GM18858 (cell line): Measurements from ENCODE around the gene SIK2.

Experiments used
- ATAC-seq: cut with Tn5 transposase; IDR thresholded peaks from one replicate; pipeline ENCODE4 v1.9.1; 2021; ENCODE audit not compliant: unreplicated experiment

SIK2 gene

DNA sequence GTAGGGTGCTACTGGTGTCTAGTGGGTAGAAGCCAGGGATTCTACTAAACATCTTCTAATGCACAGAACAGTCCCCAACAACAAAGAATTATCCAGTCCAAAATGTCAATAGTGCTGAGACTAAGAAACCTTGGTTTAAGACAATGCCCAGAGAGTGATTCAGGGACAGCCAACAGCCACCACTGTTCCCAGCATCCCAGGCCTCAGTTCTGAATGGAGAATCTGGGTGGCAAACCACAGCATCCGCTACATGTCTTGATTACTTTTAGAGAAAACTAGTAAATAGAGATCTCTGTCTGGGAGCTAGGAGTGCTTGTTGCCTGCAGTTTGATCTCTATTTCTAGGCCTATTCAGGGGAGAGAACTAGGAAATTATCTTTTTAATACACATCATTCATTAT lies 20.9 kb upstream of the SIK2 start:
- ATAC-seq: no peak

DNA sequence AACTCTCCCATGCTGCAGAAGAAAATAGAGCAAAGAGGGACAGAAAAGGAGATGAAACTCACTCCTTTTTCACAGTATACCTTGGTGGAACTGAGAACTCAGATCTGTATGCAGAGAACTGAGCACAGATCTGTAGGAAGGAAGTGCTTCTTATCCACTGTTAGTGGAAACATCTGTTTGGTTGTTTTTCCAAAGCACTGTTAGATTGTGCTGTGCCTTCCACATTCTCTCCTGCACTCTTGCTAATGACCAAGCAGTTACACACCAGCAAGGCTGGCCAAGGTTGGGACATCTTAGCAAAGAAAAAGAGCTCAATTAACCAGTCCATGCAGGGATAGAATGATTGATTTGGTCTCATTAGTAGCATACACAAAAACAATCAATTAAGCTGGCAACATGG lies 20.1 kb upstream of the SIK2 start:
- no peak for ATAC-seq

DNA sequence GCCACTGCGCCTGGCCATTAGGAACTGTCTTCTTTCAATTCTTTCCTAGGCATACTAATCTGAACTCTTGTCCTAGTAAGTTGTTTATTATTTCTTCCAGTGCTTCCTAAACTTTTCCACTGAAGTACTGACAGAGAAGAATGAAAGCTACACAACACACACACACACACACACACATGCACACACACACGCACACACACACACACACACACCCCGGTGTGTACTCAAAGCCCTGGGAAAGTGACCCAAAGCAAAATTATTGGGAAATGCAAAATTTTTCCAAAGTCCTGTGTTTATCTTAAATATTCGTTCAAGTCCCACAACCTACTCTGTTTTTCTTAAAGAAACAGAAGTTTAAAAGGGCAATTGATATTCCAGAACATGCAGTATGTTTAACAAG lies 19.4 kb upstream of the SIK2 start:
- no peak for ATAC-seq

DNA sequence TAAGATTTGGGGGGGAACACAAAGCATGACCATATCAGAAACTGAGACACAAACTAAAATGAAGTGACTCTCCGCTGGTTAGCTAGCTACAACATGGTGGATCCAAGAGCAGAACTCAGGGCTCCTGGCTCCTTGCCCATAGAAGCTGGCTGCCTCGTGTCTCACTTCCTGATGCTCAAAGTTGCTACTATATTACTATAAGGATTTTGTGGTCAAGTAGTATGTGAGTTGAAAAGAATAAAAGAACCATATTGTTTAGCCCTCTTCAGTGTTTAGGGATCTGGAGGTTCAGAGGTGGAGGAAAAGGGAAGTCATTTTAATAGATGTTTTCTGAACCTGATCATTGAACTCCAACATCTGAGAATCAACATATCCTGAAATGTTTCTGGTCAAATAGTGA lies 16.9 kb upstream of the SIK2 start:
- ATAC-seq: no peak

DNA sequence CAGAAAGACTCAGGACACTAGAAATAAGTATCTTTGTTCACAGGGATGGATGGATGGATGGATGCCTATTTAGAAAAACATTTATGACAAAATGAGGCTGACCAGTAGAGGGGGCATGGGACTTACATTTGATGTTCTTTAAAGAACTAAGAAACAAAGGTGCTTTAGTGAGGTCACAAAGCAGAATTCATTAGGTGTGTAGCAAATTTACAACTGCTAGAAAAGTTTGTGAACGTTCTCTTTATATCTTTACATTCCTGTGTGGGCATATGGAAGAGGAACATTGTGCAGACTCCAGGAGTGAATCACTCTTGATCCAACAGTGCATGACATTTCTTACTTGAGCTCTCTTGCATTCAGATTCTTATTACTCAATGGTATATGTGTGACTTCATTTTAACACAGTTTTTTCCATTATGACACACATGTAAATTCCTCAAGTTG lies 15.8 kb upstream of the SIK2 start:
- ATAC-seq: no peak

DNA sequence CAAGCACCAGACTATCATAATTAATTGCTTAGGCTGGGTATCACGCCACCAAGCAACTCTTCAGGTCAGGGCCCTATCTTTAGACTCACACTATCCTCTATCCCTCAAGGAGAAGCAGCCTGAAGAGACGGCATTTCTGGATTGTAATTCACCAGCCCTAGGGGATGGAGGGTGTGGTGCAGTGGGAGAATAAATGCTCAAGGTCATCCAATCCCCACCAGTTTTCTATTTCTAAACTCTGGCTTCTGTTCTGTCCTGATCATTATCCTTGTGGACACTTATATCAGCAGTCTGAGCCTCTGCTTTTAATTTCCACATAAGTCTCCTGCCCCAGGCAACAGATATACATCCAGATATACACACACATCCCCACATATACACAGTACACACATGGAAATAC lies 13.1 kb upstream of the SIK2 start:
- ATAC-seq: no peak

DNA sequence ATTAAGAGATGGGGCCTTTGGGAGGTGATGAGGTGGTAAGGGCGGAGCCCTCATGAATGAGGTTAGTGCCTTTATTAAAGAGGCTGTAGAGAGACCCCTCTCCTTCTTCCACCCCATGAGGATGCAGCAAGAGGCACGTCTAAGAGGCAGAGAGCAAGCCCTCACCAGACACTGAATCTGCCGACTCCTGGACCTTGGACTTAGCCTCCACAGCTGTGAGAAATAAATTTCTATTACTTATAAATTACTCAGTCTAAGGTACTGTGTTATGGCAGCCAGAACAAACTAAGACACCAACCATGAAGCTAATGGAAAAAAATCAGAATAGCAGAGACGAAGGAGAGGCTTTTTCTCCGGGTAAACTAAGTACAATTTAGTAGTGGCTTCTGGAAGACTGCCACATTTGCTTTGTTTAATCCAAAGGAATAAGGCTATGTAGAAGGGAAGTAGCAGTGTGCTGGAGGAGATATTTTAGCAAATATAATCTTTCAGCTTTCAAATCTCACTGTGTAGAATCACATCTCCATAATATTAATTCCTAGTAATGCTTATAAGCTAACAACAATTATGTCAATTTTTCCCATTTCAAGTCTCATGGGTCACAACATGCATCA lies 12.3 kb upstream of the SIK2 start:
- ATAC-seq: no peak

DNA sequence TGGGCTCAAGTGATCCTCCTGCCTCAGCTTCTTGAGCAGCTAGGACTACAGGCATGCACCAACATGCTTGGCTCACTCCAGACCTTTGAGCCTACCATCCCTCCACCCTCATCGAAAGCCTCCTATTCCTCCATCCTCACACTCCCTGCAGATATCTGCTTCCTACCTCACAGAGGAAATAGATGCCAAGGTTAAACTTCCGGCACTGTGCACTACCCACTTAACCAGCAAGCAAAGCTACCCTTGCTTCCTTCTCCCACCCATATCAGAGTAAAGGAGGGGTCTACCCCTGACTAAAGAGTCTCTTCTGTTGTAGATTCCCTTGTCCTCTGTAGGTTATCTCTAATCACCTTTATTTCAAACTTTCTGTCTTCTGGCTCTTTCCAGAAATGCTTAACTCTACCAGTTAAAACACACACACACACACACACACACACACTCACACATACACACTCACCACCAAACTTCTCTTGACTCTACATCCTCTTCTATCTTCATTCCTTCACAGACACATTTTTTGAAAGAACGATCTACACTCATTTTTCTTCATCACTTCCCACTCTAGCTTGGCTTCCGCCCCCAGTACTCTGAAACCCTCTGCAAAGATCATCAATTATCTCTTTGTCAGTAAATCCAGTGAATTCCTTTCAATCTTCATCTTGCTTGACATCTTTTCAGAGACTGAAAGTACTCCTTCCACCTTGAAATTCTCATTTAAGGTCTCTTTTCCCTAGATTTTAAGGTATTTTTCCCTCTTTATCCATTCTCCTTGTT lies 10.9 kb upstream of the SIK2 start:
- no peak for ATAC-seq

DNA sequence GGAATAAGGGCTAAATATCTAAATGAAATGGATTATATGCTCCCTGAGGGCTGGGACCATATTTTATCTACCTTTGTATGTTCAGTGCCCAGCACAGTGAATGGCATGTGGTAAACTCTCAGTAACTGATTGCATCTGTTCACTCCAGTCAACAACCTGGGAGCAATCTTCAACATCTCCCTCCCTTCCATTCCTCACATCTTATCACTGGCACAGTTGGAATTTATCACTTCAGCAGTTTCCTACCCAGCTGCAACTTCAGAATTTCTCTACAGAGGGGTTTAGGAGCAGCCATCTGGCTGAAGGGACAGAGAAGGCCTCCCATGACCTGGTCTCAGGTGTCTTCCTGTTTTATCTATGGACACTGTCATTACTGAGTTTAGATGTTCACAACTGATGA lies 9.8 kb upstream of the SIK2 start:
- ATAC-seq: no peak

DNA sequence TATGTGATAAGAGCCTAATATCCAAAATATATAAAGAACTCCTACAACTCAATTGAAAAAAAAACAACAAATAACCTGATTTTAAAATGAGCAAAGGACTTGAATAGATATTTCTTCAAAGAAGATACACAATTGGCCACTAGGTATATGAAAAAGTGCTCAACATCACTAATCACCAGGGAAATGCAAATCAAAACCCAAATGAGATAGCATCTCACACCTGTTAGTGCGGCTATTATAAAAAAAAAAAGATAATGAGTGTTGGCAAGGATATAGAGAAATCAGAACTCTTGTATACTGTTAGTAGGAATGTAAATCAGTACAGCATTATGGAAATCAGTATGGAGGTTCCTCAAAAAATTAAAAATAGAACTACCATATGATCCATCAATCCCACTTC lies 5.9 kb upstream of the SIK2 start:
- ATAC-seq: no peak

DNA sequence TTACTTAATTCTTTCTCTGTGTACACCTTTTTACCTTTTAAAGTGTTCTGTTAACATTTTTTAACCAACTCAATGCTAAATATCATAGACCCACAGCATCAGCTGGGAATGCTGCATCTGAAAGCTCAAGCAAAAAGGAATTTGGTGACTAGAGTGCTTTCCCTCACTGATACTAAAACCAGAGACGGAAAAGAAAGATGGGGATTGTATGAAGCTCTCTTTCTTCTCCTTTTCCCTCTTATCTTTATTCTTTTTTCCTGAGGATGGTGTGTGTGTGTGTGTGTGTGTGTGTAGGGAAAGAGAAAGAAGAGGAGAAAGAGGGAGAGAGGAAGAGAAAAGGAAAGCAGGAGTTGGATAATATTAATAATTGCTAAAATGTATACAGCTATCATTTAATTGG lies 4.1 kb upstream of the SIK2 start:
- ATAC-seq: no peak

DNA sequence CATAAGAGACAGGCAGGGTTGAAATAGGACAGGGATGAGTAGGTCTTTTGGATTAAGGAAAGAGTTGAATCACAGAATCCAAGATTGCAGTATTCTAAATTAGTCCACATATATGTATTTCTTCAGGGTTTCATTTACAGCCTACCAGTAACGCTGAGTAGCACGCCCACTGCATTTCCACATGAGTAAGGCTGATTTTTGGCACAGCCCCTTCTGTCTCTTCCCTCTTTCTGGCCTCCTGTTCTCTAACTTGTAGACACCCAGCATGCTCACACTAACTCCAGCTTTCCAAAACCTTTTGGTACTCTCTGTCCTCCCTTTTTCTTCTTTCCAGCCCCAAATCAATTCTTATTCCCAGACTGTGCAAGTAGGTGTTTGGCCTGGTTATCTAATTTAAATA lies 3.7 kb upstream of the SIK2 start:
- no peak for ATAC-seq

DNA sequence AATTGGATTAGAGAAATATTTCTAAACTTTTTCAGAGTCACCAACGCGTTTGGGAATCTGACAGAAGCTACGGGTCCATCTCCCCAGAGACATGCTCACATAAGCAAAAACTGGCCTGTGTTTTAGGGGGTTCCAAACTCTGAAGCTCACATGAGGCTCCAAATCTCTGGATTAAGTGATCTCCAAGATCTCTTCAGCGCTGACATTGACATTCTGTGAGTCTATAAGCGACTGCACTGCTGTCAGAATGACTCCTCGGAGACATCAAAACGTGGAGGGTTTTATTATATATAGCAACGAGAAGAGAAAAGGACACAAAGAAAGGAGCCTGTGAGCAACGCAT lies 642 bp upstream of the SIK2 start:
- ATAC-seq: no peak

DNA sequence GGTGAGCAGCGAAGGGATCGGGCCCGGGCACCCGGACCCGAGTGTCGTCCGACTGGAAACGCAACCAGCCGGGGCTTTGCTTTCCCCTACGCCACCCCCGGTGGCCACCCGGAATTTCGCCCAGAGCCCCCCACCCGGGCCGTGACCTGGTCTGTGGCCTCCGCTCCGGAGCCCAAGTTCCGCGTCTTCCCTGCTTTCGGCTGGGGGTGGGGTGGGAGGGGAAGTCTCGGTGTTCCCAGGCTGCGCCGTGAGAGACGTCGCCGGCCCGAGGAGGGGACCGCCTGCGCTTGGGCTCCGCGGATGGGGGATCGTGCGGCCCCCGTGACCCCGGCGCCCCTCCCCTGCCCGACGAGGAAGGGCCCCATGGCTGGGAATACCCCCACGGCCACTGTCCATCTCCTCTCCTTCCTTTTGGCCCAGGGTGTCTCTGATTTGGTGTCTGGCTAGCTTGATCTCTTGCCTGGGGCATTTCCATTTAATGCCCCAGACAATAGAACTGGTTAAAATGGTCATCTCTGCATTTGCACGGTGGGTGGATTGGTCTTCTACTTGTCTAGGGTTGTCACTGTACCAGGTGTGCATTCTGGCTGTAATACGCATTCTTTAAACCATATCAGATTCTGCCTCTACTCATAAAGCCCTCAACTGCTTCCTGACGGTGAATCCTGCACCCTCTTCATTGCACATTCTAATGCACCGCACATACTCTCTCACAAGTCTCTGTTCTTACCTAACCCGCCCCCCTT lies 789 bp downstream of the SIK2 start:
- no peak for ATAC-seq

DNA sequence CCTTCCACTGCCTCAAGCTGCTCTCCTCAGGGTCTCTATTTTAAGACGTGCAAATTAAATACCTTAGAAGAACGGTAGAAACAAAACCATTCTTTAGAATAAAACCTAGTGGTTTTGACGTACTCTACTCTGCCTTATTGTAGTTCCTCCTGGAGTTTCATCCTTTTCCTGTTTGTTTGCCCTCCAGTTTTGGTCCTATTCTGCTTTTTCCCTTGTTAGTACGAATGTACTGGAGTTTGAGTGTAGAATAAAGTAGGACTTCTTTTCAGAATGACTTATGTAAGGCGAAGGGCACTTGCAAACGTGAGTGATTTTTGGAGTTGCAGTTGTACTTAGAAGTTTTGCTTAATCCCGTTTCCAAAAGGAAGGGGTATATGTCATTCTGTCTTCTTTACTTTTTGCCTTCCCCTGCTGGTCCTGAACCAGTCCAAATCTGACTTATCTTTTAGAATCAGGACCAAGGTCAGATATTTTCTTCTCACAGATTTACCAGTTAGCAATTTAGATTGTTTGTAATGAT lies 1.4 kb downstream of the SIK2 start:
- no peak for ATAC-seq

DNA sequence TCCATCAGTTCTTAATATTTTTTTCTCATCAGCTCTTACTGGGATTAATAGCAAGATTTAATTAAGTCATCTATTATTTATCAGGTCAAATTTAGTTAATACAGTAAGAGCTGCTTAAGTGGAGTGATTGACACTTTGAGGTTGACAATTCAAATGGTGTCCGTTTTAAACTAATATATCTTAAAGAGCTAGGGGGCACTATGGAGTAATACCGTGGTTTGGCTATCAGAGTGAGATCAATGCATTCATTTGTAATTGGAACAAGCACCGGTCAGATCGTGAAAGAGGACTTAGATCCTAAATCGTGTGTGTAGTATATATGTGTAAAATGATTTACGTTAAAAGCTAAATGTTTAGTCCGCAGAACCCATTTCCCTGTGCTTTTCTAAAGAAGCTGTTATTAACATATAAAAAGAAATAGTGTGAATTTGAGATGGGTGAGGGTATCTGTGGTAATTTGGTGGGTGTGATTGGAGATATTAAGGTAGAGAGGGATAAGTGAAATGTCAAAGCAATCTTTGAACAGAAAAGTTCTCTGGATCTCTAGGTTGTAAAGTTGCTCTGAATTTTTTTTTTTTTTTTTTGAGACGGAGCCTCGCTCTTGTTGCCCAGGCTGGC lies 2.3 kb downstream of the SIK2 start:
- ATAC-seq: no peak

DNA sequence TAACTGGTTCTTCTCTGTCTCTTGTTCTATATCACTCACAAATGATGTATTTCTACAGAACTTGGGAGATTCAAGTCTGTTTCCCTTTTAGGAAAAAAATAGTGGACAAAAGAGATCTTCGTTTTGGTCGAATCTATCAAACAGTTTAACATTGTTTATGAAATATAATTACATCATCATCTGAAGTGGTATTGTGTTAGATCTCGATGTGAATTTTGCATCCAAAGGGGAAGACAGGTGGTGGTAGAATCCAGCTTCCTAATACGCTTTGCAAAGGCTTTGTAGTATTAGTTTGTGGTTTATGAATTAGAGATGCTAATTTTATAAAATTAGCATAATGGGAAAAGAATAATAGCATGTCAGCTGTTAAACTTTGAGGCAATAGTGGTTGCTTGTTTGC lies 3.4 kb downstream of the SIK2 start:
- ATAC-seq: no peak

DNA sequence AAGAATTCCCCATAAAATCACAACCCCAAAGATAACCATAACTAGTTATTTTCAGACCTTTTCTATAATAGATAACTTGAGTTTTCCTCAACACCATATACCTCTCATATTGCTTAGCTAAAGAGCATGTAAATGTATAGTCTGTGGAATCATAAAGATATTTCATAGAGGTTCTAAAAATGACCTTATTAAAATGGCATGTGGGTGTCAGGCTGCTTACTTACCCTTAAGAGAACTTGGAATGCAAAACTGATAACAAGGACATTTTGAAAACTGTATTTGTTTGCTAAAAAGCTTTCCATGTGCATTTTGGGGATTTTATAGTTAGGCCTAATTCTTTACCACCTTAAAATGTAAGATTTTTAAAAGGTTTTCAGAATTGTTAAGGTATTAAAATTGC lies 4.7 kb downstream of the SIK2 start:
- ATAC-seq: no peak

DNA sequence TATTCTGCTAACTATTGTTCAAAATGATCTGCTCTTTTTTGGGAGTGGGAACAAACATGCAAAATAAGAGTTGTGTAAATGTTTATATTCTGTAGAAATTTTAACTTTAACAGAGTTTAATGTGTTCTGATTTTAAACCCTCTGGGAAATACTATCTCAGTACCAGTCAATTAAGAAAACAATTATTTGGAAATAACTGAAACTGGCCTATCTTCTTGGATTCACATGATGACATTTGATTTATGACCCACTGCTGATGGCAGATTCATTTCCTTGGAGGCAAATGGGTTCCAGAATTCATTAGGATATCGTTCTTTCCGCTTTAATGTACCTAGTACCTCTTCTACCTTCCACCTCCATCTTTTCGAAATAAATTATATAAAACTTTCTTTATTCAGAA lies 5.5 kb downstream of the SIK2 start:
- ATAC-seq: no peak

DNA sequence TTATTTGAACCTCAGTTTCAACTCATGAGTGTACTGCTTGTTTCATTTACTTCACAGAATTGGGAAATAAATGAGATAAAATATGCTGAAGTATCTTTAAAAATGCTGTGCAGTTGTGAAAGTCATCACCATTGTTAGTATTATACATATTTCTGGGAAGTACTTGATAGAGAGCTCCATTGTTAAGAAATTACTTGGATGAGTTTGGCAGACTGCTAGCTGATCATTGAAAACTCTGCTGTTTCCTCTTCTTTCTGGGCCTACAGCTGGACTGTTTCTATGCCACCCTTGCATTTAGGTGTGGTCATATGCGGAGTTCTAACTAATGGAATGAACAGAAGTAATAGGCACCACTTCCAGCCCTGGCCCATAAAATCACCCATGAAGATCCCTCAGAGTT lies 10.0 kb downstream of the SIK2 start:
- ATAC-seq: no peak

DNA sequence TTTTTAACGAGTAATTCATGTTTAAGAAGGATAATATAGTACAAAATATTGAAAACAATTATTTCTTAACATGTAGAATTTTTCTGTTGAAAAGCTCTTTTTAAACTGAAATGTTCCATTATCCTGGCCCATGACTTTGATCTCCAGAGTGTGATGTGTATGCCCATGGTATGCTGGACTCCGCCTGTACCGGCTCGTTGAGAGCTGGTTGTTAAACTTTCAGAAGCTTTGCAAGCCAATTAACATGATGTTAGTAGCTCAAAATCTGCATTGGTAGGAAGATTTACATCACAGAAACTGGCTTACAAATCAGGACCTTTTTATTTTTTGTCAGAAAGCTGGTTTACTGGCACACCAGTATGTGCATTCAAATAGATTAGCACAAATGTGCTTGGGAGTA lies 15.0 kb downstream of the SIK2 start:
- ATAC-seq: no peak

DNA sequence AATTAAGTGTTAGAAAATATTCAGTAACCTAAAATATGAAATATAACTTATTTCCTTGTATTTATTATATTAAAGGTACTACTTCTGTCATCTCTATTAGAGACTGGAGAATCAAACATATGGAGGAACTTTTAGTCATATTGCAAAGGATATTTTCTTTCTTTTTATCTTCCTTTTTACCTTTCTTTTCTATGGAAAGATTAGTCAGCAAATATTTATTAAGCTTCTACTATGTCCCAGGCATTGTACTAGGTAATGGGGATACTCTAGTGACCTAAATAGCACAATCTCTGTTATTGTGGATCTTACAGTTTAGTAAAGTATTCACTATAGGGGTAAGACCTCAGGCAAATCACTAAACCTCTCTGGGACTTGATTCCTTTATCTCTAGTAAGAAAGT lies 18.3 kb downstream of the SIK2 start:
- no peak for ATAC-seq
